NCI-H2196 (cell line): Measurements from ENCODE around the gene INMT.
"Not testable (repeated sequence)": the region's sequence is repeated elsewhere in the genome, so short reads cannot be mapped to it uniquely, and the experiment has no call there.

Experiments
- DNase-seq: peaks from one replicate; lab custom pipeline; 2025; ENCODE audit not compliant: unreplicated experiment; lab: John Stamatoyannopoulos, UW

The INMT gene

DNA sequence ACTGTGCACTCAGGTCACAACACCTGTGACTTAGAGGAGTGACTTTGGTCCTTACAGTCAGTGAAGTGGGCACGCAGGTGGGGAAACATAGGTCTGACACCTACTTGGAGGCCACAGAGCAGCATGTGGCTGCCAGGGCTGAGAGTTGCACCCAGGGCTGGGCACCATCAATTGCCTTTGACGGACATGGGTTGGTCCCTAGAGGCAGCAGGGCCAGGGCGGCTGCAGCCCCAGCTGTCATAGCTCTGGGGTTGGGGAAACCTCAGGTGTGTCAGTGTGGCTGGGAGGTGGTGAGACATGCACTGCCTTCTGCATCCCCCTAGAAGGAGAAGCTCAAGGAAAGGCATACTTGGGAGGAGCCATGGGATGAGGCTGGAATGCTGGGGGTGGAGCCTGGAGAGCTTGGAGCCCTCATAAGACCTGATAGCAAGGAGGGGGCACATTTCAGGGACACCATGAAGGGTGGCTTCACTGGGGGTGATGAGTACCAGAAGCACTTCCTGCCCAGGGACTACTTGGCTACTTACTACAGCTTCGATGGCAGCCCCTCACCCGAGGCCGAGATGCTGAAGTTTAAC, at the start of gene INMT:
Gene INMT (plus strand): TSS at position 440 of the 578 bp plus-strand sequence. CDS start 16 bp downstream, at position 456.
- no peak for DNase-seq

DNA sequence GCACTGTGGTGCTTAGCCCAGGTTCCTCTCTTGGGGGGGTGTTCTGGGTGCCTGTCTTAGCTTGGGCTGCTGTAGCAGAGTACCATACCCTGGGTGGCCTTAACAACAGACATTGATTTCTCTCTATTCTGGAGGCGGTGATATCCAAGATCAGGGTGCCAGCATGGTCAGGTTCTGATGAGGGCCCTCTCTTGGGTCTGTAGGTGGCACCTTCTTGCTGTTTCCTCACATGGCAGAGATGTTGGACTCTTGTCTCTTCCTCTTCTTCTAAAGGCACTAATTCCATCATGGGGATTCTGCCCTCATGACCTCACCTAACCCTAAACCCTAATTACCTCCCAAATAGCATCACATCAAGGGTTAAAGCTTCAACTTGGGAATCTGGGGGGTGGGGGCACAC, 49.7 kb upstream of the INMT start:
- DNase-seq, result no peak

DNA sequence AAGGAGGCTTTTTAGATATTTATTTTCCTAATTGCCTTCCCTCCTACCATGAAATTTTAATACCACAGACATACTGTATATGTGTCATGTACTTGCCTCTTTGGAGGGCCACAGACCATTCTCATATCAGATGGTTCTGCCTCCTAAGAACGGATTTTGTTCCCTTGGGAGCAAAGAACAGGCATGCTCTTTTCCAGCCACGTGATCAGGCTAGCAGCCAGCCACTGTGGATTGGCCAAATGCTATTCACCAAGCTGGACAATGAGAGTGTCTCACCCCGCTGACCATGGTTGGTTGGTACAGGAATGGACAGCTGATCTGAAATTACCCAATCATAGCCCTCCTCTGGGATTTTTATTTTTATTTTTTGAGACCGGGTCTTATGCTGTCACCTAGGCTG, 48.2 kb upstream of the INMT start:
- no peak for DNase-seq

DNA sequence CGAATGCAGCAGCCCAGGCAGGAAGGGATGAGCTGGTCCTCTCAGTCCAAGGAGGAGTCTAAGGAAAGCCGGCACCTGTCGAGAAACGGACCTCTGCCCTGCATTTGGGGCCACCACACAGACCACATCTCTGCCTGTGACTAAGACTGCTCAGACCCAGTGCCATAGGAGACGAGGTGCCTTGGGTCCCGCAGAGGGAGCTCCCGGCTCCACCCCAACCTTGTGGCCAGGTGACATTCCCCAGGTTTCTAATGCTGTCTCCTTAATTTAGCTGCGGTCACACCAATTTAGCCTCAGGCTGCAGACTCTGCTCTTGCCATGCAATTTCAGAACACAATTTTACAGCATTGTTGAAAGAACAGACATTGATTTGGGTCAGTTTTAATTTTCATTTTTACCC, 46.9 kb upstream of the INMT start:
- DNase-seq, result no peak

DNA sequence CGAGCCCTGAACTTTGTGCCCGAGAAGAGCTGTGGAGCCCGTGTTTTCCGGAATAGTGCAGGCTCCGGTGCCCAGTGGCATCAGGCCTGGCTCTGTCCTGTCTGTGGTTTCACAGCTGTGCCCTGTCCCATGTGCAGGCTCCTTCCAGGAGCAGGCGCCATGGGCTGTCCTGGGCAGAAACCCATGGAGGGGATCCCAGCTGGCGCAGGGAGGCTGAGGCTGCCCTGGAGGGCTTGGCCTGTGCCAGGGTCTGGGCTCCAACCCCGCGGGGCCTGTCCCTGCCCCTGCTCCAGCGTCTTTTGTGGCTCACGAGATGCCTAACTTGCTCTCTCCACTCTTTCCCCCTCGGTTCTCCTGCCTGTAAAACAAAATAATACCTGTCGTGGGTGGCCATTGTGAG, 46.3 kb upstream of the INMT start:
- no peak for DNase-seq

DNA sequence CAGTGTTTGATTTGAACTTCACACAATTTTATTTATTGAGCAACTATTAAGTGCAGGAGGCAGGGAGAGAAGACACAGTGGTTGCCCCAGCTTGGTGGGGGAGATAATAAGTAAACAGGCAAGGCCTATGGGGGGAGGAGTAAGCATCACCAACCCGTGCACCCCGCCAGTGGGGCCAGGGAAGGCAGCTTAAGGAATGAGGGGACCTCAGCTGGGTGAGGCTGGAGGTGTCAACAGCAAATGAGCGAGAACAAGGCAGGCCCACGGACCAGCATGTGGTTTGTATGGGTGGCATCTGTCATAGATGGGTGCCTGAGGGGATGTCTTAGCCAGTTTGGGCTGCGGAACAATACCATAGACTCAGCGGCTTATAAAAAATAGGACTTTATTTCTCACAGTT, 45.6 kb upstream of the INMT start:
- DNase-seq, result no peak

DNA sequence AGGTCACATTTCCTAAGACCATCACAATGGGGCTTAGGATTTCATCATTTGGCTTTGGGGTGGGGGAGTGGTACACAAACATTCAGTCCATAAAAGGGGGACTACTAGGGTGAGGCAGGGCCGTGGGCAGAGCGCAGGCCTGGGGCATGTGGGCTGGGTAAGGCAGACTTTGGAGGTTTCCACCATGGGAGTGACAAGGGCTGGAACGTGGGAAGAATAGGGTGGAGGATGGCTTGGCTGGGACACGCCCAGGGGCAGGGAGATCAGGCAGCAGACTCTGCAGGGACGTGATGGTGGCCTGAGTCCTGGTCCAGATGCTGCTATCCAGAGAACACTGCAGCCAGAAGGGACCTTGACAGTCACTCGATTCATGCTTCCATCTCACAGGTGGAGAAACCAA, 45.0 kb upstream of the INMT start:
- DNase-seq, result no peak

DNA sequence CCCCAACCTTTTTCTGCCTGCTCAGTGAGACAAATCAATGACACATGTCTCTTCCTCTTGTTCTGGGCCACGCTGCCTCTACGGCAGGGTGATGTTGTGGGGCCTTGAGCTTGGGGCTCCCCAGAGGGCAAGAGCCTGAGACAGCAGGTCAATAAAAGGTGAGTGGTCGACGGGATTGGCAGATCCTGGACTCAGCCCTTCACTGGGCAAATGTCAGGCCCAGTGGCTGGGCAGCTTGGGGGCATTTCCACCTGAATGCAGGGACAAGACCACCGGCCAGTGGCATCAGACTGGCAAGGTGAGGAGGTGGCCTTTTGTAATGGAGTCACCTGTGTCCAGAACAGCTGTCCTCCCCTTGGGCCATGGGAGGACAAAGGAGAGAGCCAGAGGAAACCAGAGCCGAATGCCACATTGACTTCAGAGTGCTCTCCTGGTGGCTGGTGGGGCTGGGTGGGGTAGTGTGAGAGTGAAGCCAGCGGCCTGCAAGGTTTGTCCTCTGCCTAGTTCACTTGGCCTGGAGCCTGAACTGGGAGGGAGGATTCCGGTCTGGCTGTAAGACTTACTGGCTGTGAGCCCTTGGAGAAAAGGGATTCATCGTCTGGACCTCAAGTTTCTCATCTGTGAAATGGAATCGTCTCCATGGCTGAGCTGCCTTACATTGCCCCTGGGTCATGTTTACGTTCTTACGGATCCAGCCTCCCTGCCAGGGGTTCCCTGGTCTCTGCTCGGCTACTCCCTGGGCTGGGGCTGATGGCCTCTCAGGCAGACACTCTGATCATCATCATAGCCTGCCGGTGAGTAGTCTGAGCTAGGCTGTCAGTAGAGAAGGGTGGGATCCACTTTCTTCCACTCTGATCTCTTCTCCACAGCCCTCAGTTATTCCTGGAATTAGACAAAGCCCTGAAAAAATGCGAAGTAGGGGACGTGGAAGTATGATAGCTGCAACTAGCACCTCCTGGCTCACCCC, 44.3 kb upstream of the INMT start:
- DNase-seq, result no peak

DNA sequence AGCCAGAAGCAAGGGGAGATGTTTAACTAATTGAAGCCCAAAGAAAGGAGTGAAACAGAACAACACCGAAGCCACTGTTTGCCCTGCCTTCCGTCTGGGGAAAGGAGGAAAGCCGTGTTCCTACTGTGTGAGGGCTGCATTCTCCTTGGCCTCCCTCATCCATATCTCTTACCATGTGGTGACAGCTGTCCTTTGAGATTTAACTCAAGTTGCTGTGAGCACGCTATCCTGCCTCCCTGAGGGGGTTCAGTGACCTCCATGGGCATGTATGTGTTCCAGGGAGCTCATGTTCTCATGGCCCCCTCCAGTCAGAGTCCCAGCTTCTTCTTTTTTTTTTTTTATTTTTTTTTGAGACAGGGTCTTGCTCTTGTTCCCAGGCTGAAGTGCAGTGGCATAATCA, 43.5 kb upstream of the INMT start:
- no peak for DNase-seq

DNA sequence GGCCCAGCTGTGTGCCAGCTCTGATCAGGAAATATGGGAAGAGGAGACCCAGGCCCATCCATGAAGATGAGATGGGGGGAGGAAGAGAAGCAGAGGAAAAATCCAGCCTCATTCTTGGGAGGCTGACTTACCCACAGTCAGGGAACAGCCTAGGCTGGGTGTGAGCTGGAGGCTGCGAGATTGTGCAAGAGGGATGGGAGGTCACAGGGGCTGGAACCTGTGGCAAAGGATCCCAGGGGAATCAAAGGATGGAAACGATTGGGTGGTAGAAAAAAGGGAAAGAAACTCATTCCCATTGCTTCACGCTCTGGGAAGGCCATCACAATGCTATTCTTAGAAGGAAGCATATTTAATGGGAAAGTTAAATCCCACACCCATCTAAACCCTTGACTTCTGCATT, 43.0 kb upstream of the INMT start:
- DNase-seq, result no peak

DNA sequence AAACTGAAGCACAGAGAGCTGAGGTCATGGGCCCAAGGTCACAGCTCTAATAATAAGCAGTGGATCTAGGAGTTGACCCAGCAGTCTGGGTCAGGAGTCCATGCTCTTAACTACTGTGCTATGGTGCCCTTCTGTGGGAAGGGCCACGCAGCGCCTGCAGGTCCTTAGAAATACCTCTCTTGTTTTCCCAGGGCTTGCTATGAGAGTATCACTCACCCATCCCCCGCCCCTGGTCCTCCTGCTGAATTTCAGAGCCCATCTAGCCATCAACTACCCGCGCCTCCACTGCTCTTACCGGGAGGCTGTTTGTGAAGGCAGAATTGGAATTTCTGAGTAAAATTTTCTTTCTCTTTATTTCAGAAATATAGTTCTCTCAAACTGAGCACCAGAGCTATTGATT, 42.4 kb upstream of the INMT start:
- DNase-seq, result no peak

DNA sequence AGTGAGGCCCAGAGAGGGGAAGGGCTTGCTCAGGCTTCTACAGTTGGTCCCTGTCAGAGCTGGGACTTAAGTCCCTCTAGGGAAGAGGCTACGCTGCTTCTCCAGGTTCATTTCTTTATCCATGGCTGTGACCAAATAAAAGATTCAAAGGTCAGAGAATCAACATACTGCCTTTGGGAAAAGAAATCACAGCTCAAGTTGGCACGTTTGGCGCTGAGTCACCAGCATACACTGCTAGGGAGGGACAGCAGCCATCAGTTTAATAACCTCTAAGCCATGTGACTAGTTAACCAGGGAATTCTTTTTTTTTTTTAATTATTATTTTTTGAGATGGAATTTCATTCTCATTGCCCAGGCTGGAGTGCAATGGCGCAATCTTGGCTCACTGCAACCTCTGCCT, 41.3 kb upstream of the INMT start:
- DNase-seq, result no peak

DNA sequence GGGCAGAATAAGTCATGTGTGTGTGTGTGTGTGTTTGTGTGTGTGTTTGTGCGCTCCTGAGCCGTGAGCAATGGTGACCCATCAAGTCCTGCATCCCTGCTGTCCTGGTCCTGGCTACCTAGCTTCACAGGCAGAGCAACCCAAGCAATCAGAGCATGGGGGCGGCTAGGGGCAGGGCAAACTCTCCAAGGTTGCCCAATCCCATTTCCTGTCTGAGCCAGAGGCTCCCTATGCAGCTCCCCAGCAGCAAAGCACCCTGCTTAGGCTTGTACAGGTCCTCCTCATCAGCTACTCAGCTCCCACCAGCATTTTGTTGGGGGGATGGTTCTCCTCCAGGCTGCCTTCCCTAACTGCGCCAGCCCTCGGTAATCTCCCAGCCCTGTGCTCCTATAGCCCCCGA, 38.5 kb upstream of the INMT start:
- no peak for DNase-seq

DNA sequence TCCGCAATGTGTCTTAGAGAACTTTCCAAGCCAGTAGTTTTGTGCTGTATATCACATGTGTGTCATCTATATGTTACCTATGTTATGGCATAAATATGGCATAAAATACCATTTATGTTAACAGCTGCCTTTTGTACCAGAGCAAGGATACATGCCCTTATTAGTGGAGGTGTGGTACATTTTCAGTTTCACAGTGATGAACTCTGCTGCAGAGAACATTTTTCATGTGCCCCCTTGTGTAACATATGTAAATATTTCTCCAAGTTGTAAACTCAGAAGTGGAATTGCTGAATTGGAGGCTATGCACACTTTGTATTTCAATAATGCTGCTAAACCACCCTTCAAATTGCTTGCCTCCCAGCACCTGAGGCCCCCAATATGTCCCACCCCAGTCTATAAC, 37.8 kb upstream of the INMT start:
- no peak for DNase-seq

DNA sequence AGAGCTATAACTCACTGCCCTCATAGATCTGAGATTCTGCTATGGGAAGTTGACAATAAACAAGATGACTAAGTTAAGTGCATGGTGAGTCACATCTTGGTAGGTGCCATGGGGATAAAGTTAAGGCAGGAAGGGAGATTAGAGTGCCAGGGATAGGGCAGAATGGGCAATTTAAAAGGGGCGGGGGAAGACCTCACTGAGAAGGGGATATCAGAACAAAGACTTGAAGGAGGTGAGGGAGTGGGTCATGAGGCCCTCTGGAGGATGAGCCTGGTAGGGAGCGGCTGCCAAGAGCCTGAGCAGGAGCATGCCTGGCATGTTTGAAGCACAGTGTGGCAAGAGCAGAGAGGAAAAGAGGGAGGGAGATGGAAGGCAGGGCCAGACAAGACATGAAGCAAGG, 34.8 kb upstream of the INMT start:
- no peak for DNase-seq

DNA sequence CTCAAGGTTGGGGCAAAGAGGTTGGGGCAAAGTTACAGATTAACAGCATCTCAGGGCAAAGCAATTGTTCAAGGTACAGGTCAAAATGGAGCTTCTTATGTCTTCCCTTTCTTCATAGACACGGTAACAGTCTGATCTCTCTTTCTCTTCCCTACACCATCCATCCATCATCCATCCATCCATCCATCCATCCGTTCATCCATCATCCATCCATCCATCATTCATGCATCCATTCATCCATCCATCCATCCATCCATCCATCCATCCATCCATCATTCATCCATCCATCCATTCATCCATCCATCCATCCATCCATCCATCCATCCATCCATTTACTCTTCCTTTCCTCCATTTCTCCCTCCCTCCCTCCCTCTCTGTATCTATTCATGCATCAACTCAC, 32.5 kb upstream of the INMT start:
- not testable (repeated sequence) for DNase-seq

DNA sequence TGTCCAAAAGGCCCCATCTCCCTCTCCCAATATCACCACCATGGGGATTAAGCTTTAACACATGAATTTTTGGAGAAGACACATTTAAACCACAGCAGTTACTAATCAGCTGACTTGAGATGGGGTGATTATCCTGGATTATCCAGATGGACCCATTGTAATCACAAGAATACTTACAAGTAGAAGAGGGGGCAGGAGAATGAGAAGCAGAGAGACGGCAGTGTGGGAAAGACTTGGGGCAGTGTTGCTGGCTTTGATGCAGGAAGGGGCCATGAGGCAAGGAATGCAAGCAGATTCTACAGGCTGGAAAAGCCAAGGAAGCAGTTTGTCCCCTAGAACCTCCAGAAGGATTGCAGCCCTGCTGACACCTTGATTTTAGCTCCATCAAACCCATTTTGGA, 30.7 kb upstream of the INMT start:
- no peak for DNase-seq

DNA sequence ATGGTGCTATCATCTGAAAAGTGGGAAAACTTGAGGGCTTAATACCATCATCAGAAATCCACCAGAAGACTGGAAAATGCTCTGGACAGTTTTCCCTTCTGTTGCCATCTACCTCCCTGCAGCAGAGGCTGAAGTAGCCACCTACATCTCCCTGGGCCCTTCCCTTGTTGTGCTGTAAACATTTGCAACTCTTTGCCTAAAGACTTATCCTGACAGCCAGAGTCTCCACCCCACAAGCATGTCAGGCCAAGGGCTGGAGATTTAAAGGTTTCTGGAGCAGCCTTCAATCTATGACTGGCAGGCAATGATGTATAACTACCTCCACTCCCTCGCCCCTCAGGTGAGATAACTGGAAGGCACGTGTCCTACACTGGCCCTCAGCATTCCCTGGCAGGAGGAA, 29.7 kb upstream of the INMT start:
- DNase-seq, result no peak

DNA sequence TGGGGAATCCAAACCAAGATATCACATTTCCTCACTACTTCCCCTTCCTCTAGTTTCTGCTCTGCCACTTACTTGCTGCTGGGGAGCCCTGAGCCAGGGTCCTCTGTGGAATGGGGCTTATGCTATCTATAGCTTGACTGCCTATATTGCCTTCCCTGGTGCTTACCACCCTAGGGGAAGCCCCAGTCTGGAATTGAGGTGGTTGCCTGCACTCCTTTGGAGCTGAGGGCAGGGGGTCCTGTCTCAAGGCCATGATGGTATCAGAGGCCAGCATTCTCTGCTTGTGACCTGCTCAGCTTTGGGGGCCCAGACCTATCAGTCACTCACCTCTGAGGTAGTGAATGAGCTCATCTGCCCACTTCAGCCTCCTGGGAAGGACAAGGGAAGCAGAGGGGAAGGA, 29.3 kb upstream of the INMT start:
- no peak for DNase-seq

DNA sequence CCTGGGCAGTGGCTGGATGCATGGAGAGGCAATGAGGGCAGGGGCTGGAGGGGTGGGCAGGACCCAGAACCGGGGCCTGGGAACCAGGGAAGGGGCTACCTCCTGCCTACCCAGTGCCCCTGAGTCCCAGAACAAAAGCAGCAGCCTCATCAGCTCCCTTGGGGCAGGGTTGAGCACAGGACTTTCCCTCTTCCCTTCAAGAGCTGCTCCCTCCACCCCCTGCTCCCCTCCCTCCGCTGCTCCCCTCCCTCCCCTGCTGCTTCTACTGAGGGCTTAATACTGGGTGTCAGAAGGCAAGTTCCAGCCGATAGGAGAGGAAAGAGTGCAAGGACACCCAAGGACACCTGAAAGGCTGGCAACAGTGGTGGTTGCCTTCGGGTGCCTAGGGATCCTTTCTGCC, 28.2 kb upstream of the INMT start:
- DNase-seq, result no peak

DNA sequence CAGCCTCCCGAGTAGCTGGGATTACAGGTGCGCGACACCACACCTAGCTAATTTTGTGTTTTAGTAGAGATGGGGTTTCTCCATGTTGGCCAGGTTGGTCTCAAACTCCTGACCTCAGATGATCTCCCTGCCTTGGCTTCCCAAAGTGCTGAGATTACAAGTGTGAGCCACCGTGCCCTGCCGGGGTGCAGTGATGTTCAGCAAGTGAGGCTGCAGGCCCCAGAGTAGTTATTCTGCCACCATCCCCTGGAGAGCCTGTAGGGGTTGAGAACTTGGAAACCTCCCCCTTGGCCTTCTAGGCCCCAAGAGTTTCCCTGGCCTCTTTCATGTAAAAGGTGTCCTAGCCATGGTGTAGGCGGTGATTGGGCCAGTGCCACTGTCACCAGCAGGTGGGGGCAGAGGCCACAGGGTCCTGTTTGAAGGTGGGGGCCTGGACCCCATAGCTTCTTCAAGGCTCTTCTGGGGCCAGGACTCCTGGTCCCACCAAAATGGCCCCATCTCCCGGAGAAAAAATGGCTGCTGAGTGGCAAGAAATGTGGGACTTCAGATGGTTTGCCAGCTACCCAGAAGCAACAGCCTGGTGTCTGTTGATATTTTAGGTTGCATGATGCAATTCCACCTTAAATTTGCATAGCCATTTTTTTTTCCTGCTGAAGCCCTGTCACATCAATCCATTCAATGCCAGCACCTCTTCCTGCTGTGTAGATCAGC, 25.5 kb upstream of the INMT start:
- DNase-seq, result no peak
